Fibroblast of the aortic adventitia (primary cell): ENCODE data around the gene TOM1L2. TPM values are rescaled to one million over a fixed set of nuclear protein-coding genes. Genes with fewer than 3 reads are reported as not detected.

Experiments
- DNase-seq: peaks from one replicate; pipeline ENCODE4 v3.0.0-alpha.2; 2010; ENCODE audit warnings: low read depth
- H3K4me3 ChIP-seq: 2 replicates; pipeline ENCODE4 v1.5.1; 2011; ENCODE audit warnings: low read depth, mild to moderate bottlenecking, control low read depth, low read length, moderate library complexity
- CTCF ChIP-seq: IDR thresholded peaks from 2 replicates; pipeline ENCODE4 v1.5.1; 2011; ENCODE audit warnings: mild to moderate bottlenecking, low read length, control low read depth, inconsistent platforms; ENCODE audit not compliant: insufficient read depth
- total RNA-seq: library from RNA; depleted of rRNA; stranded (reverse); fragments of >200 nt; gene quantifications from 2 replicates; pipeline ENCODE4 v1.2.3, GENCODE V29; 2012; ENCODE audit warnings: low replicate concordance

Gene TOM1L2
- total RNA-seq, 1 donor, result 40.3 TPM

GRCh38 chr17:18006495-18007239, 34.5 kb upstream of the TOM1L2 start:
- TF ChIP-seq CTCF, result no peak
- no peak overlapping the region for H3K4me3 ChIP-seq
- no peak for DNase-seq

GRCh38 chr17:18005496-18005895, 33.3 kb upstream of the TOM1L2 start:
- H3K4me3 ChIP-seq, result no peak overlapping the region
- DNase-seq, result no peak
- TF ChIP-seq CTCF, result no peak

- DNase-seq, result no peak
- TF ChIP-seq CTCF, result peak; percentile 40
- H3K4me3 ChIP-seq, result no peak overlapping the region
These were observed 32.7 kb upstream of the TOM1L2 start for GRCh38 chr17:18004884-18005305.

- no peak overlapping the region for H3K4me3 ChIP-seq
- no peak for DNase-seq
- TF ChIP-seq CTCF, result no peak
These were observed 32.1 kb upstream of the TOM1L2 start for GRCh38 chr17:18004345-18004744.

- TF ChIP-seq CTCF, result no peak
- no peak for DNase-seq
These were observed 30.0 kb upstream of the TOM1L2 start for GRCh38 chr17:18002171-18002570.

GRCh38 chr17:18000030-18000408, 27.8 kb upstream of the TOM1L2 start:
- TF ChIP-seq CTCF, result no peak
- H3K4me3 ChIP-seq, result no peak overlapping the region
- no peak for DNase-seq

More at GRCh38 chr17:18002171-18002570, 30.0 kb upstream of the TOM1L2 start:
- no peak overlapping the region for H3K4me3 ChIP-seq
